Stomach (tissue), 4 donors: ENCODE results near the gene IL36RN.

ENCODE experiments used
- EP300 ChIP-seq: sonication (generic); formaldehyde crosslinking; IDR thresholded peaks from one replicate; pipeline ENCODE4 v1.6.1; 2017; ENCODE audit warnings: antibody characterized with exemption
- POLR2A ChIP-seq, 4 donors: fragments of 450-650 bp; IDR thresholded peaks; one replicate each; pipeline ENCODE4 v1.6.1; 2016; ENCODE audit warnings: antibody characterized with exemption in 4 of 4, control low read depth in 2 of 4, mild to moderate bottlenecking in 1 of 4, moderate library complexity in 1 of 4
- POLR2AphosphoS5 ChIP-seq, 3 donors: sonication (generic); formaldehyde crosslinking; IDR thresholded peaks; one replicate each; pipeline ENCODE4 v1.6.1; 2016; ENCODE audit warnings: antibody characterized with exemption in 3 of 3
- TF ChIP-seq, protein P1 (sequence below), 7 experiments: fragments of 450-650 bp in 4 of 7; fragments of 200-600 bp in 3 of 7; sonication (generic) in 3 of 7; IDR thresholded peaks; one replicate each; pipeline ENCODE4 v1.5.1; 2016 to 2019; ENCODE audit warnings: antibody characterized with exemption in 7 of 7, control low read depth in 2 of 7, mild to moderate bottlenecking in 1 of 7

DNA sequence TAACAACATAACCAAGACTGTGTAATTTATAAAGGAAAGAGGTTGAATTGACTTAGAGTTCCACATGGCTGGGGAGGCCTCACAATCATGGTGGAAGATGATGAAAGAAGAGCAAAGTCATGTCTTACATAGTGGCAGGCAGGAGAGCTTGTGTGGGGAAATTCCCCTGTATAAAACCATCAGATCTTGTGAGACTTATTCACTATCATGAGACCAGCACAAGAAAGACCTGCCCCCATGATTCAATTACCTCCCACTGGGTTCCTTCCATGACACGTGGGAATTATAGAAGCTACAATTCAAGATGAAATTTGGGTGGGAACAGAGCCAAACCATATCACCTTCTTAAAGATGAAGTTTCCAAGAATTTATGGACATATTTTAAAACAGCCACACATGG, 2.5 kb upstream of the IL36RN start:
- no peak for TF ChIP-seq POLR2A (IDR thresholded peaks at IDR 0.05)
- TF ChIP-seq, protein P1, sequence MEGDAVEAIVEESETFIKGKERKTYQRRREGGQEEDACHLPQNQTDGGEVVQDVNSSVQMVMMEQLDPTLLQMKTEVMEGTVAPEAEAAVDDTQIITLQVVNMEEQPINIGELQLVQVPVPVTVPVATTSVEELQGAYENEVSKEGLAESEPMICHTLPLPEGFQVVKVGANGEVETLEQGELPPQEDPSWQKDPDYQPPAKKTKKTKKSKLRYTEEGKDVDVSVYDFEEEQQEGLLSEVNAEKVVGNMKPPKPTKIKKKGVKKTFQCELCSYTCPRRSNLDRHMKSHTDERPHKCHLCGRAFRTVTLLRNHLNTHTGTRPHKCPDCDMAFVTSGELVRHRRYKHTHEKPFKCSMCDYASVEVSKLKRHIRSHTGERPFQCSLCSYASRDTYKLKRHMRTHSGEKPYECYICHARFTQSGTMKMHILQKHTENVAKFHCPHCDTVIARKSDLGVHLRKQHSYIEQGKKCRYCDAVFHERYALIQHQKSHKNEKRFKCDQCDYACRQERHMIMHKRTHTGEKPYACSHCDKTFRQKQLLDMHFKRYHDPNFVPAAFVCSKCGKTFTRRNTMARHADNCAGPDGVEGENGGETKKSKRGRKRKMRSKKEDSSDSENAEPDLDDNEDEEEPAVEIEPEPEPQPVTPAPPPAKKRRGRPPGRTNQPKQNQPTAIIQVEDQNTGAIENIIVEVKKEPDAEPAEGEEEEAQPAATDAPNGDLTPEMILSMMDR (IDR thresholded peaks at IDR 0.05), result no peak
- no peak for TF ChIP-seq EP300
- no peak for TF ChIP-seq POLR2AphosphoS5 (IDR thresholded peaks at IDR 0.05)
